Activated CD8-positive, alpha-beta T cell treated with anti-CD3 and anti-CD28 coated beads, Interleukin-2, amount 10 ng/mL, durations not matched to agents 7 days and 5 days (primary cell): ENCODE results near the gene CYP27A1. TPM values are rescaled to one million over a fixed set of nuclear protein-coding genes. Genes with fewer than 3 reads are reported as not detected.

Experiments used
- ATAC-seq: fragments of 150-1000 bp; cut with Tn5 transposase; one replicate; pipeline ENCODE4 v1.10.0; 2021; ENCODE audit warnings: moderate library complexity
- CTCF ChIA-PET: fragments of 350-600 bp; sonication (Branson Sonifier 250); formaldehyde crosslinking; loops from one replicate; lab custom pipeline; 2021; ENCODE audit warnings: antibody characterized with exemption; lab: Charles Lee
- POLR2A ChIA-PET: fragments of 350-600 bp; sonication (Branson Sonifier 250); formaldehyde crosslinking; loops from one replicate; lab custom pipeline; 2021; ENCODE audit warnings: antibody characterized with exemption; lab: Charles Lee
- DNase-seq: peaks from one replicate; pipeline ENCODE4 v3.0.0-alpha.2; 2020
- H3K27ac Mint-ChIP-seq: one replicate; pipeline ENCODE4 v1.8.0; 2021; ENCODE audit warnings: mild to moderate bottlenecking, mixed read lengths
- H3K27me3 Mint-ChIP-seq: one replicate; pipeline ENCODE4 v1.8.0; 2021; ENCODE audit warnings: low read depth, mixed read lengths
- H3K36me3 Mint-ChIP-seq: one replicate; pipeline ENCODE4 v1.8.0; 2021; ENCODE audit warnings: low read depth, mixed read lengths
- H3K4me1 Mint-ChIP-seq: one replicate; pipeline ENCODE4 v1.8.0; 2021; ENCODE audit warnings: low read depth, mixed read lengths
- H3K4me3 Mint-ChIP-seq: one replicate; pipeline ENCODE4 v1.8.0; 2021; ENCODE audit warnings: mild to moderate bottlenecking, mixed read lengths
- H3K9me3 Mint-ChIP-seq: one replicate; pipeline ENCODE4 v1.8.0; 2022; ENCODE audit warnings: mixed read lengths; ENCODE audit not compliant: insufficient read depth
- total RNA-seq, 2 experiments: library from RNA; stranded (reverse); gene quantifications; one replicate each; pipeline ENCODE4 v1.2.3, GENCODE V29; 2021

CYP27A1 gene
- total RNA-seq, result not detected

DNA sequence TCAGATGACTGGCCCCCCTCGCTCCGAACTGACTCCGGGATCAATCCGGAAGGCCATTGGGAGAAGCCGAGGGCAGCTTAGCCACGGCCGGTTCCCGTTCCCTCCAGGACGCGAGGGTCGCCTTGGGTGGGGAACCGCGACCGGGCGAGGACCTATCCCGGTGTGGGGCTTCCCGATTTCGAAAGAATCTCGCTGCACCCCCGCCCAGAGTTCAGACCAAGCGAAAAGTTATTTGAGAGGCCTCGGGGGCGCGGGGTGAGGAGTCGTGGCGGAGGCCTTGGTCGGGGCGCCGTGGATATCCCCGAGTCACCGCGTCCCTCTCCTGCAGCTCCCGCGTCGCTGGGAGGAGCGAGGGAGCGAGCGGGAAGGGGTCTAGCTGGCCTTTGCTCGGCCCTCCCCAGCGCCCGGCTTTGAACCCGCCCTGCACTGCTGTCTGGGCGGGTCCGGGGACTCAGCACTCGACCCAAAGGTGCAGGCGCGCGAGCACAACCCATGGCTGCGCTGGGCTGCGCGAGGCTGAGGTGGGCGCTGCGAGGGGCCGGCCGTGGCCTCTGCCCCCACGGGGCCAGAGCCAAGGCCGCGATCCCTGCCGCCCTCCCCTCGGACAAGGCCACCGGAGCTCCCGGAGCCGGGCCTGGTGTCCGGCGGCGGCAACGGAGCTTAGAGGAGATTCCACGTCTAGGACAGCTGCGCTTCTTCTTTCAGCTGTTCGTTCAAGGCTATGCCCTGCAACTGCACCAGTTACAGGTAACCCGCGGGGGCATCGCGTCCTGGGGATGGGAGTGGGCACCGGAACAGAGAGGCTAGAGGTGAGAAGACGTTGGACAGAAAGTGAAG, at the start of gene CYP27A1:
Gene CYP27A1, plus strand, starts transcription at position 457 of the 837 bp plus-strand sequence. Its CDS starts 36 bp downstream, at position 493.
- peaks cover 4% of the 10 kb centered on the region for H3K4me1 Mint-ChIP-seq
- no peak within 1 kb of the TSS for H3K4me3 Mint-ChIP-seq
- H3K27me3 Mint-ChIP-seq, result peaks cover 50% of the 10 kb centered on the region
- H3K36me3 Mint-ChIP-seq, result peaks cover 3% of the 10 kb centered on the region
- DNase-seq (no peak), ATAC-seq (peak; percentile 67)
- H3K27ac Mint-ChIP-seq, result no peak within 1 kb of the TSS
- CTCF ChIA-PET, result interaction anchor here (0.7 kb wide), 2 partner anchors 9 to 110 kb away, joined by 3 to 4 read pairs; no protein-coding TSS in a partner anchor
- H3K9me3 Mint-ChIP-seq, result no peaks in the 10 kb centered on the region
- POLR2A ChIA-PET, result no interaction called here

GRCh38 chr2:218732761-218733158, 49.2 kb upstream of the CYP27A1 start:
- Mint-ChIP-seq H3K36me3 (peaks cover 15% of the 10 kb centered on the region), H3K4me3 (no peak overlapping the region), H3K27me3 (no peaks in the 10 kb centered on the region), H3K9me3 (no peaks in the 10 kb centered on the region), H3K4me1 (peaks cover 15% of the 10 kb centered on the region), H3K27ac (no peak overlapping the region)
- ATAC-seq, result no peak
- ChIA-PET POLR2A (no interaction called here), CTCF (interaction anchor here (1.5 to 4.1 kb wide), 3 partner anchors 73 to 247 kb away, joined by 4 to 22 read pairs (median 4); partner anchors contain the start of genes BCS1L and ZNF142)
- DNase-seq, result no peak

DNA sequence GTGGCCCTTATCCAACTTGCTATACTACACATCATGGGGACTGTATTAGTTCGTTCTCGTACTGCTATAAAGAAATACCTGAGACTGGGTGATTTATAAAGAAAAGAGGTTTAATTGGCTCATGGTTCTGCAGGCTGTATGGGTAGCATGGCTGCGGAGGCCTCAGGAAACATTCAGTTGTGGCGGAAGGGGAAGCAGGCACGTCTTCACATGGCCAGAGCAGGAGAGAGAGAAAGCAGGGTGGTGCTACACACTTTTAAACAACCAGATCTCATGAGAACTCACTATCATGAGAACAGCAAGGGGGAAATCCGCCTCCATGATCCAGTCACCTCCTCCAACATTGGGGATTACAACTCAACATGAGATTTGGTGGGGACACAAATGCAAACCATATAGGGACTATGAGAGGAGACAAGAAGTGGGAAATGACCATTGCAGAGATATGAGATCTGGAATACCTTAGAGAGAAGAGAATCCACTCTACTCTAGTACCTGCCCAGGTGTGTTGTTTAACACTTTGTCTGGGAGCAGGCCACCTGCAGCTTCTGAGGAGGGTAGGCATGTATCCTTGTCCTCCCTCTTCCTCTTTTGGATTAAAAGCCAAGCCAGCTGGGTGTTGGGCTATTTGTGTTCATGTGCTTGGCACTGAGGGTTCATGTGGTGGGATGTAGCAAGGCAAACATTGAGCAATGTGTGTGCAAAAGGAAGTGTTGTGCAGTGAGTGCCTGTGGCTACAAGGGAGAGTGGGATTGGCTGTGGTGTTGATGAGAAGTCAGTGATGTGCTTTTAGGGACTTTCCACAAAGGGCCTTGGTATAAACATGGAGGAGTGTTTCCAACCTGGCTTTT, 48.6 kb upstream of the CYP27A1 start:
- Mint-ChIP-seq H3K36me3 (peaks cover 18% of the 10 kb centered on the region), H3K4me3 (no peak overlapping the region), H3K4me1 (peaks cover 15% of the 10 kb centered on the region), H3K9me3 (no peaks in the 10 kb centered on the region), H3K27ac (peak overlapping the region; percentile 26), H3K27me3 (no peaks in the 10 kb centered on the region)
- ATAC-seq, result peak; percentile 53
- DNase-seq, result peak; percentile 29
- ChIA-PET POLR2A (no interaction called here), CTCF (no interaction called here)

DNA sequence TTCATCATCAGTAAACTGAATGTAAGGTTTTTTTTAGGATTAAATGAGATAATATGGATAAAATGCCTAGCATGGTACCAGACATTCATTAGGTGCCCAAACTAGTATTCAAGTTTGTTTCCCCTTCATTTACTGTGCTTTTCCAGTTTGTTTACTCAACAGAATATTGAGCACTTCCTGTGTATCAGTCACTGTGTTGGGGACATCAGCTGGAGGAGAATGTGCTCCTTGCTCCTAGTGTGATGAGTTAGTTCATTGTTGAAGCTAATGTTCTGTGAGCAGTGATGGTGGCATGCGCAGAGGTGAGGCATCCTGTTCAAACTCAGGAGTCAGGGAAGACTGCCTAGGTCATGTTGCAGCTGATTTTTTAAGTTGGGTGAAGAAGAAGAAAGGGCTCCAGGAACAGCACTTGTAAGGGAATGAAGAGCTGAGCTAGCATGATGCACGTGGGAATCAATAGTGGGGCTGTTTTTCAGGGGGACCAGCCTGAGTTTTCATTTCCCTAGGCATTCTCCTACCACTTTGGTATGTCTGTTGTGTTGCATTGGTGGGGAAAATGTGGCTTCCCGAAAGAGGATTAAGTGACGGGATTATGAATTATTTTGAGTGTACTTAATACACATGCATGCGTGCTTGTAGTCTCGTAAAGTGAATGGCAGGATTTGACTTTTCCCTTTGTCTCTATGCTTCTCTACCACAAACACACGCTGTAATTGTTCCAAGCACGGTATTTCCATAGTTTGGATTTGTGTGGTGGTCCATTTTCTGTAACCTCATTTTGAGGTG, 47.6 kb upstream of the CYP27A1 start:
- Mint-ChIP-seq H3K9me3 (no peaks in the 10 kb centered on the region), H3K27me3 (no peaks in the 10 kb centered on the region), H3K4me3 (no peak overlapping the region), H3K36me3 (peaks cover 19% of the 10 kb centered on the region), H3K27ac (no peak overlapping the region), H3K4me1 (peaks cover 15% of the 10 kb centered on the region)
- DNase-seq (no peak), ATAC-seq (no peak)
- ChIA-PET CTCF (interaction anchor here (0.9 to 1.3 kb wide), 3 partner anchors 24 to 113 kb away, joined by 3 to 5 read pairs (median 3); no protein-coding TSS in a partner anchor), POLR2A (no interaction called here)

DNA sequence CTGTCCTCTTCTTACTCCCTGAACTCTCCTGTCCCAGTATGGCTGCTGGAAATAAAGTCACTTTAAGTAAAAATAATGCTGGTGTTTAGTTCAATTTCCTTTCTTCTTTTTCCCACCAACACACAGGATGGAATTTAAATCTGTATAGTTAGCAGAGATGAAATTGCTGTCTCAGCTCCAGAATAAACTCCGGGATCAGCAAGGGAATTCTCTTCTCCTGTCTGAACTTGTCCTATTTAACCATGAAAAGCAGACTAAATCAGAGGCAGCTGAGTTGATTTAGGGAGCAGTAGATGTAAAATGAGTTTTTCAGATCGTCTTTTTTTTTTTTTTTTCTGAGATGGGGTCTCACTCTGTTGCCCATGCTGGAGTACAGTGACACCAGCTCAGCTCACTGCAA, 45.4 kb upstream of the CYP27A1 start:
- Mint-ChIP-seq H3K36me3 (peaks cover 20% of the 10 kb centered on the region), H3K27me3 (no peaks in the 10 kb centered on the region), H3K27ac (no peak overlapping the region), H3K4me1 (peaks cover 15% of the 10 kb centered on the region), H3K4me3 (no peak overlapping the region), H3K9me3 (no peaks in the 10 kb centered on the region)
- CTCF ChIA-PET, result interaction anchor here (1.2 to 1.5 kb wide), 2 partner anchors 9 to 111 kb away, joined by 3 to 5 read pairs; no protein-coding TSS in a partner anchor
- ATAC-seq (no peak), DNase-seq (no peak)
- POLR2A ChIA-PET, result no interaction called here

DNA sequence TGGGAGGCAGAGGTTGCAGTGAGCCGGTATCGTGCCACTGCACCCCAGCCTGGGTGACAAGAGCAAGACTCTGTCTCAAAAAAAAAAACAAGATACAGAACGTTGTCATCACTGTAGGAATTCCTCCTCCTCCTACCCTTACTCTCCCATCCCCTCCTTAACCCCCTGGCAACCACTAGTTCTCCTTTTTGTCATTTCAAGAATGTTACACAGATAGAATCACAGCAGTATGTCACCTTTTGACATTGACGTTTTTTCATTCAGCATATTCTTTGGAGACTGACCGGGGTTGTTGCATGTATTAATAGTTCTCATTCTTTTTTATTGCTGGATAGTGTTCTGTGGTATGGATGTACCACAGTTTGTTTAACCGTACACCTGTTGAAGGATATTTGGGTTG, 38.9 kb upstream of the CYP27A1 start:
- Mint-ChIP-seq H3K27me3 (no peaks in the 10 kb centered on the region), H3K4me3 (no peak overlapping the region), H3K36me3 (peaks cover 28% of the 10 kb centered on the region), H3K9me3 (no peaks in the 10 kb centered on the region), H3K27ac (no peak overlapping the region), H3K4me1 (no peaks in the 10 kb centered on the region)
- no peak for ATAC-seq
- DNase-seq, result no peak
- ChIA-PET CTCF (interaction anchor here (0.7 to 1.0 kb wide), 2 partner anchors 32 to 56 kb away, joined by 3 read pairs; partner anchors contain the start of gene TTLL4), POLR2A (no interaction called here)

DNA sequence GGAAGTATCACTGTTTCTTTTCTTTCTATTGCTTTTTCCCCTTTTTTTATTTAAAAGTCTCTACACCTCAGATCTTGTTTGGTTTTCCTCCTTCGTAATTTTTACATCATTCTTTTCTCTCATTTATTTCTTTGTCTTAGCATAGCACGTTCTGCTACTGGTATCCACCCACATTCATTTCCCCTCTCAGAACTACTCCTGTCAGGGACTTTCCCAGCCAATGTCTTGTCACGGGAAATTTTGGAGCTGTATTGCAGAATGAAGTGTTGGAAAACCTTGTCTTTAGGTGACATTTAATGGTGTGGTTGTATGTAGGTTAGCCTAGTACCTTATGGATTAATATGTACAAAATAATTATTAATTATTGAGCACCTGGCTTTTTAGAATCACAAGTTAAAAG, 37.3 kb upstream of the CYP27A1 start:
- ChIA-PET POLR2A (no interaction called here), CTCF (interaction anchor here (1.0 kb wide), 1 partner anchor 285 kb away, joined by 3 read pairs; no protein-coding TSS in a partner anchor)
- no peaks in the 10 kb centered on the region for H3K27me3 Mint-ChIP-seq
- H3K4me3 Mint-ChIP-seq, result no peak overlapping the region
- no peak overlapping the region for H3K27ac Mint-ChIP-seq
- no peaks in the 10 kb centered on the region for H3K4me1 Mint-ChIP-seq
- DNase-seq (no peak), ATAC-seq (no peak)
- no peaks in the 10 kb centered on the region for H3K9me3 Mint-ChIP-seq
- peaks cover 29% of the 10 kb centered on the region for H3K36me3 Mint-ChIP-seq

DNA sequence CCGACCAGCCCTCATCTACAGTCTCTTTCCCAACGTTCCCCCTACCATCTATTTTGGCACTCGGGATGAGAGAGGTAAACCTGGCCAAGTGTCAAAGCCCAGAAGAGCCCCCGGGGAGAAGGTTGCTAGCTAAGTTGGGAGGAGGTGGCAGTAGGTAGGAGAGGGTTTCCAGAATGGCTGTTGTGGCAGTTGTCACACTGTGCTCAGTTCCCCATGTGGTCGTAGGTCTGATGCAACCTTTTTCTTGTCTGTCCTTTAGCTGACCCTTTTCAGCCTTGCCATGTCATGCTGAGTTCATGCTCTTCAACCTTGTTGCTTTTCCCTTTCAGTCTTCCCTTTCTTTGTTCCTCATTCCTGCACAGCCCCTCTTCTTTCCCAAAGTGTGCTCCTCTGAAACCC, 36.8 kb upstream of the CYP27A1 start:
- H3K4me3 Mint-ChIP-seq, result no peak overlapping the region
- CTCF ChIA-PET, result interaction anchor here (1.0 to 2.5 kb wide), 2 partner anchors 102 to 285 kb away, joined by 3 to 8 read pairs; no protein-coding TSS in a partner anchor
- peaks cover 29% of the 10 kb centered on the region for H3K36me3 Mint-ChIP-seq

GRCh38 chr2:218745559-218746469, 36.1 kb upstream of the CYP27A1 start:
- Mint-ChIP-seq H3K27ac (no peak overlapping the region), H3K4me1 (no peaks in the 10 kb centered on the region), H3K9me3 (no peaks in the 10 kb centered on the region), H3K4me3 (no peak overlapping the region), H3K27me3 (no peaks in the 10 kb centered on the region), H3K36me3 (peaks cover 29% of the 10 kb centered on the region)
- ChIA-PET CTCF (interaction anchor here (2.5 kb wide), 1 partner anchor 102 kb away, joined by 8 read pairs; no protein-coding TSS in a partner anchor), POLR2A (interaction anchor here (0.7 kb wide), 1 partner anchor 35 kb away, joined by 3 read pairs; the partner anchor contains the start of gene TTLL4)
- DNase-seq (no peak), ATAC-seq (no peak)

More for the DNA sequence above, 36.8 kb upstream of the CYP27A1 start:
- no peaks in the 10 kb centered on the region for H3K27me3 Mint-ChIP-seq
- ATAC-seq (no peak), DNase-seq (no peak)
- POLR2A ChIA-PET, result no interaction called here
- no peaks in the 10 kb centered on the region for H3K4me1 Mint-ChIP-seq
- H3K9me3 Mint-ChIP-seq, result no peaks in the 10 kb centered on the region
- no peak overlapping the region for H3K27ac Mint-ChIP-seq

- no peak overlapping the region for H3K27ac Mint-ChIP-seq
- H3K9me3 Mint-ChIP-seq, result no peaks in the 10 kb centered on the region
- ChIA-PET CTCF (interaction anchor here (2.5 kb wide), 1 partner anchor 101 kb away, joined by 8 read pairs; no protein-coding TSS in a partner anchor), POLR2A (interaction anchor here (0.7 kb wide), 1 partner anchor 36 kb away, joined by 3 read pairs; the partner anchor contains the start of gene TTLL4)
- no peak overlapping the region for H3K4me3 Mint-ChIP-seq
- ATAC-seq (no peak), DNase-seq (no peak)
- H3K36me3 Mint-ChIP-seq, result peaks cover 30% of the 10 kb centered on the region
- no peaks in the 10 kb centered on the region for H3K4me1 Mint-ChIP-seq
- no peaks in the 10 kb centered on the region for H3K27me3 Mint-ChIP-seq
Observed at GRCh38 chr2:218746470-218746795, 35.5 kb upstream of the CYP27A1 start.
